HepG2 (cell line): Measurements from ENCODE around the gene TMEM132D. TPM values are rescaled to one million over a fixed set of nuclear protein-coding genes. Genes with fewer than 3 reads are reported as not detected.
"Not testable (repeated sequence)": the region's sequence is repeated elsewhere in the genome, so short reads cannot be mapped to it uniquely, and the experiment has no call there.

Experiments
- ATAC-seq: fragments of 200-7000 bp; cut with Tn5 transposase; 3 replicates; pipeline ENCODE4 v1.9.1; 2020; ENCODE audit warnings: mild to moderate bottlenecking, moderate library complexity
- BruUV-seq: library from RNA; stranded (reverse); fragments of 400-500 nt; replicated peaks from 2 replicates; lab custom pipeline; 2021; lab: Mats Ljungman, UMichigan
- CTCF ChIA-PET: fragments of 300-600 bp; formaldehyde crosslinking; extraction: SDS; loops from one replicate; lab custom pipeline; 2021; ENCODE audit warnings: low total read pairs, inconsistent platforms, low intra/inter-chr PET ratio; lab: Yijun Ruan, JAX
- POLR2A ChIA-PET: fragments of 350-600 bp; sonication (Branson Sonifier 250); formaldehyde crosslinking; loops from one replicate; lab custom pipeline; 2020; ENCODE audit warnings: antibody characterized with exemption, inconsistent platforms; lab: Yijun Ruan, JAX
- DNase-seq: peaks from one replicate; pipeline ENCODE4 v3.0.0-alpha.2; 2015; ENCODE audit warnings: low spot score
- FAIRE-seq: peaks from 3 replicates; lab custom pipeline; 2011; peaks lifted over from hg19 to GRCh38; lab: Jason Lieb, UNC
- H2AFZ ChIP-seq: one replicate; pipeline ENCODE4 v1.6.1; 2011; ENCODE audit warnings: low read length, inconsistent platforms
- H3K27ac ChIP-seq: fragments of 300-600 bp; 3 replicates; pipeline ENCODE4 v1.8.0; 2011; ENCODE audit warnings: mixed run types, mild to moderate bottlenecking, mixed read lengths, low read length, inconsistent platforms; ENCODE audit not compliant: insufficient read depth; ENCODE audit errors: extremely low read length
- H3K27me3 ChIP-seq, 2 experiments: fragments of 200-600 bp in 1 of 2; 2 replicates in 1 of 2; 3 replicates in 1 of 2; pipeline versions ENCODE4 v1.6.0 to v1.8.0; 2011; ENCODE audit warnings: low read length in 2 of 2, mild to moderate bottlenecking in 2 of 2, moderate library complexity in 2 of 2, inconsistent platforms in 1 of 2; ENCODE audit not compliant: insufficient read depth in 2 of 2, control insufficient read depth in 1 of 2
- H3K36me3 ChIP-seq, 2 experiments: fragments of 200-600 bp in 1 of 2; replicated peaks in 1 of 2; 2 replicates in 1 of 2; 3 replicates in 1 of 2; pipeline versions ENCODE4 v1.5.1 to v1.8.0; 2011; ENCODE audit warnings: low read length in 2 of 2, inconsistent platforms in 1 of 2; ENCODE audit not compliant: insufficient read depth in 2 of 2, control insufficient read depth in 1 of 2
- H3K4me1 ChIP-seq: 2 replicates; pipeline ENCODE4 v1.5.1; 2012; ENCODE audit warnings: low read length, inconsistent platforms; ENCODE audit not compliant: insufficient read depth
- H3K4me2 ChIP-seq: 2 replicates; pipeline ENCODE4 v1.6.0; 2011; ENCODE audit warnings: low read depth, low read length, inconsistent platforms
- H3K4me3 ChIP-seq, 3 experiments: fragments of 200-600 bp in 1 of 3; sonication (generic), shearing (Covaris generic) in 1 of 3; replicated peaks in 1 of 3; 2 replicates each; pipeline ENCODE4 v1.5.1; 2011 to 2016; ENCODE audit warnings: low read length in 3 of 3, inconsistent platforms in 2 of 3, low read depth in 2 of 3, mild to moderate bottlenecking in 2 of 3, control low read depth in 1 of 3, mixed read lengths in 1 of 3; ENCODE audit not compliant: insufficient read depth in 1 of 3
- H3K79me2 ChIP-seq: one replicate; pipeline ENCODE4 v1.6.1; 2011; ENCODE audit warnings: low read length, inconsistent platforms; ENCODE audit not compliant: insufficient read depth
- H3K9ac ChIP-seq: 2 replicates; pipeline ENCODE4 v1.6.0; 2011; ENCODE audit warnings: mild to moderate bottlenecking, low read depth, low read length, inconsistent platforms; ENCODE audit not compliant: insufficient read depth
- H3K9me3 ChIP-seq: 2 replicates; pipeline ENCODE4 v1.5.1; 2012; ENCODE audit warnings: mild to moderate bottlenecking, low read length
- H4K20me1 ChIP-seq: 2 replicates; pipeline ENCODE4 v1.6.0; 2011; ENCODE audit warnings: inconsistent platforms, mild to moderate bottlenecking, low read length, moderate library complexity; ENCODE audit not compliant: insufficient read depth
- HOXA9 ChIP-seq: sonication (generic); formaldehyde crosslinking; IDR thresholded peaks from 2 replicates; pipeline ENCODE4 v1.8.1; 2022; ENCODE audit warnings: missing genetic modification reagents, mild to moderate bottlenecking, moderate library complexity, borderline replicate concordance
- ZFP41 ChIP-seq: sonication (generic); formaldehyde crosslinking; IDR thresholded peaks from 2 replicates; pipeline ENCODE4 v1.4.0; 2020; ENCODE audit warnings: mild to moderate bottlenecking, missing genetic modification reagents, borderline replicate concordance
- ZNF598 ChIP-seq: sonication (generic); formaldehyde crosslinking; IDR thresholded peaks from 2 replicates; pipeline ENCODE4 v1.5.1; 2020; ENCODE audit warnings: mild to moderate bottlenecking, missing genetic modification reagents, borderline replicate concordance
- ZUFSP ChIP-seq: sonication (generic); formaldehyde crosslinking; IDR thresholded peaks from 2 replicates; pipeline ENCODE4 v1.9.0; 2021; ENCODE audit warnings: missing genetic modification reagents, mild to moderate bottlenecking, borderline replicate concordance
- WGBS: methylation state at CpG from one replicate; pipeline ENCODE4 v1.1.6; 2017; ENCODE audit warnings: low lambda C conversion rate; 5-methylcytosine and 5-hydroxymethylcytosine counted together
- in situ Hi-C: cut with HindIII; loops from 2 replicates; pipeline ENCODE4 v1.10.0; 2017; ENCODE audit warnings: low pct_unique_long_range_greater_than_20kb; ENCODE audit not compliant: extremely low pct_ligation_motif_present
- intact Hi-C: fragments of 100-400 bp; cut with micrococcal nuclease; formaldehyde crosslinking; loops from one replicate; pipeline ENCODE4 v1.10.0; 2022; ENCODE audit not compliant: unreplicated experiment
- polyA plus RNA-seq, 8 experiments: library from polyadenylated mRNA; depleted of rRNA in 3 of 8; stranded (reverse) in 7 of 8; unstranded in 1 of 8; fragments of >200 nt; fragmentation: Illumina TruSeq in 4 of 8; extraction: Trizol in 4 of 8; gene quantifications; 2 replicates each; pipeline versions ENCODE4 v1.2.1 to v1.2.3, GENCODE V29; 2011 to 2016; ENCODE audit warnings: low read depth in 4 of 8, missing spikeins in 1 of 8, mixed read lengths in 1 of 8; ENCODE audit not compliant: insufficient read depth in 1 of 8
- total RNA-seq, 5 experiments: library from RNA; depleted of rRNA; stranded (reverse); fragments of >200 nt; fragmentation: Illumina TruSeq; extraction: Trizol; gene quantifications; 2 replicates each; pipeline ENCODE4 v1.2.3, GENCODE V29; 2016; ENCODE audit warnings: low read depth in 1 of 5
- TF ChIP-seq, protein P1 (sequence below): sonication (generic); formaldehyde crosslinking; IDR thresholded peaks from 2 replicates; pipeline ENCODE4 v1.5.0; 2020; ENCODE audit warnings: mild to moderate bottlenecking, missing genetic modification reagents, moderate library complexity
- TF ChIP-seq, protein P2 (sequence below), 2 experiments: sonication (generic) in 1 of 2; formaldehyde crosslinking in 1 of 2; IDR thresholded peaks; 2 replicates each; pipeline versions ENCODE4 v1.5.1 to v1.6.1; 2011 to 2020; ENCODE audit warnings: borderline replicate concordance in 1 of 2, low read depth in 1 of 2, low read length in 1 of 2, mild to moderate bottlenecking in 1 of 2, missing genetic modification reagents in 1 of 2, moderate library complexity in 1 of 2

Gene TMEM132D
- total and polyA plus RNA-seq, 2 of the 13 experiments (the other 11 are each of a cell fraction or from before 2014, with no cell fraction given), result not detected

DNA sequence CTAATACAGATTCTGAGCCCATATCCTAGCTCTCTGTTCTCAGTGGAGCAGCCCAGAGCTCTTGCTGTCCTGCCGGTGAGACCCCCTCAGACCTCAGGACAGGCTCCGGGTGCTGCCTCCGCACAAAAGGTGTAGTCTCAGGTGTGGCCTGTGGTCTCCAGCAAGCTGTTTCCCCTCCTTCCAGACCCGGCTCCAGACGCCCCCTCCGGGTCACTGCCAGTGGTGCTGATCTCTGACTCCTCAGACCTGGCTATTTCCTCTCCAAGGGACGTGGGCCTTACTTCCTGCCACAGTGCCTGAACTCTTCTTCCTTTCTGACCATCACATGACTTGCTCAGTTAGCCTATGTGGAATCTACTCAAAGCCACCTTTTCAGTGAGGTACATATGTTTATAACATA, 713.0 kb downstream of the TMEM132D start:
- DNase-seq, result no peak
- H2AFZ ChIP-seq, result no peak overlapping the region
- peaks cover 9% of the 10 kb centered on the region; the same call in 1 of the 2 replicates for H3K9me3 ChIP-seq
- no peaks in the 10 kb centered on the region for H3K4me1 ChIP-seq
- POLR2A ChIA-PET, result no interaction called here
- no peaks in the 10 kb centered on the region for H3K36me3 ChIP-seq
- intact Hi-C loops (no loop called here), in situ Hi-C loops (loop anchor here (25.0 kb wide), 1 partner anchor 721 kb away; the partner anchor contains the start of gene TMEM132D)
- peak; percentile 38; the same call in 1 of the 3 replicates for ATAC-seq
- no peak overlapping the region for H3K27ac ChIP-seq
- H3K79me2 ChIP-seq, result no peaks in the 10 kb centered on the region
- no peaks in the 10 kb centered on the region for H4K20me1 ChIP-seq
- FAIRE-seq, result no peak
- H3K27me3 ChIP-seq, result no peaks in the 10 kb centered on the region
- H3K4me2 ChIP-seq, result no peak overlapping the region
- CTCF ChIA-PET, result no interaction called here
- WGBS, result 3% methylated on average over 5 of the region's 7 CpGs
- no TSS peak for BruUV-seq
- TF ChIP-seq, protein P1, sequence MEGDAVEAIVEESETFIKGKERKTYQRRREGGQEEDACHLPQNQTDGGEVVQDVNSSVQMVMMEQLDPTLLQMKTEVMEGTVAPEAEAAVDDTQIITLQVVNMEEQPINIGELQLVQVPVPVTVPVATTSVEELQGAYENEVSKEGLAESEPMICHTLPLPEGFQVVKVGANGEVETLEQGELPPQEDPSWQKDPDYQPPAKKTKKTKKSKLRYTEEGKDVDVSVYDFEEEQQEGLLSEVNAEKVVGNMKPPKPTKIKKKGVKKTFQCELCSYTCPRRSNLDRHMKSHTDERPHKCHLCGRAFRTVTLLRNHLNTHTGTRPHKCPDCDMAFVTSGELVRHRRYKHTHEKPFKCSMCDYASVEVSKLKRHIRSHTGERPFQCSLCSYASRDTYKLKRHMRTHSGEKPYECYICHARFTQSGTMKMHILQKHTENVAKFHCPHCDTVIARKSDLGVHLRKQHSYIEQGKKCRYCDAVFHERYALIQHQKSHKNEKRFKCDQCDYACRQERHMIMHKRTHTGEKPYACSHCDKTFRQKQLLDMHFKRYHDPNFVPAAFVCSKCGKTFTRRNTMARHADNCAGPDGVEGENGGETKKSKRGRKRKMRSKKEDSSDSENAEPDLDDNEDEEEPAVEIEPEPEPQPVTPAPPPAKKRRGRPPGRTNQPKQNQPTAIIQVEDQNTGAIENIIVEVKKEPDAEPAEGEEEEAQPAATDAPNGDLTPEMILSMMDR (CRISPR knock-in tag), result peak; percentile 29; the same call in 1 of the 2 replicates
- TF ChIP-seq ZNF598, result no peak
- no peak for TF ChIP-seq ZUFSP (CRISPR knock-in tag)
- TF ChIP-seq, protein P2, sequence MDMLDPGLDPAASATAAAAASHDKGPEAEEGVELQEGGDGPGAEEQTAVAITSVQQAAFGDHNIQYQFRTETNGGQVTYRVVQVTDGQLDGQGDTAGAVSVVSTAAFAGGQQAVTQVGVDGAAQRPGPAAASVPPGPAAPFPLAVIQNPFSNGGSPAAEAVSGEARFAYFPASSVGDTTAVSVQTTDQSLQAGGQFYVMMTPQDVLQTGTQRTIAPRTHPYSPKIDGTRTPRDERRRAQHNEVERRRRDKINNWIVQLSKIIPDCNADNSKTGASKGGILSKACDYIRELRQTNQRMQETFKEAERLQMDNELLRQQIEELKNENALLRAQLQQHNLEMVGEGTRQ (IDR thresholded peaks at IDR 0.05; ENCODE audit: low read depth, low read length), result no peak
- TF ChIP-seq, protein P2 (CRISPR knock-in tag; IDR thresholded peaks at IDR 0.05; ENCODE audit: borderline replicate concordance), result no peak
- TF ChIP-seq HOXA9, result no peak
- no peak for TF ChIP-seq ZFP41
- no peak overlapping the region for H3K9ac ChIP-seq
- no peak overlapping the region for H3K4me3 ChIP-seq

- BruUV-seq, ATAC-seq, H3K36me3 ChIP-seq, H3K4me1 ChIP-seq, H4K20me1 ChIP-seq, intact Hi-C loops, H3K4me3 ChIP-seq, FAIRE-seq, H3K27ac ChIP-seq, H3K9ac ChIP-seq, H3K9me3 ChIP-seq, CTCF ChIA-PET, POLR2A ChIA-PET, H3K79me2 ChIP-seq, H3K4me2 ChIP-seq, DNase-seq, H2AFZ ChIP-seq, H3K27me3 ChIP-seq: not testable (repeated sequence)
- WGBS, result 31% methylated on average over 4 of the region's 4 CpGs
- in situ Hi-C loops, result loop anchor here (25.0 kb wide), 1 partner anchor 722 kb away; the partner anchor contains the start of gene TMEM132D
These were observed 713.9 kb downstream of the TMEM132D start for GRCh38 chr12:129189879-129190278.
